ACHN (cell line): ENCODE measurements around the gene PBOV1.
A peak's percentile ranks its signal among the peaks of the same experiment; 100 is the strongest.

Source experiments
- DNase-seq: peaks from one replicate; pipeline ENCODE4 v3.0.0-alpha.2; 2015
- in situ Hi-C: cut with HindIII; loops from 2 replicates; pipeline ENCODE4 v1.10.0; 2017; ENCODE audit warnings: low sequenced_read_pairs, low pct_ligation_motif_present, low pct_unique_long_range_greater_than_20kb

Gene PBOV1

GRCh38 chr6:138240476-138241245 lies 22.4 kb upstream of the PBOV1 start:
- DNase-seq, result peak; percentile 23
- in situ Hi-C loops, result no loop called here

GRCh38 chr6:138239774-138240173 lies 21.5 kb upstream of the PBOV1 start:
- in situ Hi-C loops, result no loop called here
- DNase-seq, result no peak

- in situ Hi-C loops, result no loop called here
Observed at GRCh38 chr6:138238368-138238767, 20.1 kb upstream of the PBOV1 start.

GRCh38 chr6:138237463-138237862 lies 19.2 kb upstream of the PBOV1 start:
- no peak for DNase-seq
- in situ Hi-C loops, result no loop called here

More at GRCh38 chr6:138238368-138238767, 20.1 kb upstream of the PBOV1 start:
- no peak for DNase-seq

GRCh38 chr6:138235693-138236092 lies 17.4 kb upstream of the PBOV1 start:
- DNase-seq, result no peak
- in situ Hi-C loops, result no loop called here

GRCh38 chr6:138235205-138235604 lies 16.9 kb upstream of the PBOV1 start:
- in situ Hi-C loops, result no loop called here
- DNase-seq, result no peak

GRCh38 chr6:138234363-138234762 lies 16.1 kb upstream of the PBOV1 start:
- in situ Hi-C loops, result no loop called here
- DNase-seq, result no peak

- no peak for DNase-seq
- in situ Hi-C loops, result no loop called here
Observed at GRCh38 chr6:138231381-138231886, 13.1 kb upstream of the PBOV1 start.

GRCh38 chr6:138230759-138231380 lies 12.6 kb upstream of the PBOV1 start:
- in situ Hi-C loops, result no loop called here
- DNase-seq, result no peak

GRCh38 chr6:138230221-138230620 lies 11.9 kb upstream of the PBOV1 start:
- in situ Hi-C loops, result no loop called here
- DNase-seq, result no peak

- in situ Hi-C loops, result no loop called here
- DNase-seq, result no peak
Observed at GRCh38 chr6:138229663-138230179, 11.4 kb upstream of the PBOV1 start.

GRCh38 chr6:138229072-138229471 lies 10.8 kb upstream of the PBOV1 start:
- in situ Hi-C loops, result no loop called here
- no peak for DNase-seq

GRCh38 chr6:138227316-138227781 lies 9.1 kb upstream of the PBOV1 start:
- in situ Hi-C loops, result no loop called here
- no peak for DNase-seq

- no peak for DNase-seq
Observed at GRCh38 chr6:138226700-138227315, 8.5 kb upstream of the PBOV1 start.

GRCh38 chr6:138225953-138226352 lies 7.7 kb upstream of the PBOV1 start:
- in situ Hi-C loops, result no loop called here
- DNase-seq, result no peak

More at GRCh38 chr6:138226700-138227315, 8.5 kb upstream of the PBOV1 start:
- in situ Hi-C loops, result no loop called here

GRCh38 chr6:138222901-138223546 lies 4.7 kb upstream of the PBOV1 start:
- DNase-seq, result no peak
- in situ Hi-C loops, result no loop called here

- DNase-seq, result no peak
- in situ Hi-C loops, result no loop called here
Observed at GRCh38 chr6:138219901-138220300, 1.6 kb upstream of the PBOV1 start.

- in situ Hi-C loops, result no loop called here
- no peak for DNase-seq
Observed at GRCh38 chr6:138219398-138219797, 1.1 kb upstream of the PBOV1 start.
